CD4-positive, alpha-beta T cell treated with Interleukin-15 for 1 hour (primary cell): ENCODE data around the gene KCNK2.

Experiments used
- DNase-seq: peaks from one replicate; pipeline ENCODE4 v3.0.0-alpha.2; 2020

The KCNK2 gene

DNA sequence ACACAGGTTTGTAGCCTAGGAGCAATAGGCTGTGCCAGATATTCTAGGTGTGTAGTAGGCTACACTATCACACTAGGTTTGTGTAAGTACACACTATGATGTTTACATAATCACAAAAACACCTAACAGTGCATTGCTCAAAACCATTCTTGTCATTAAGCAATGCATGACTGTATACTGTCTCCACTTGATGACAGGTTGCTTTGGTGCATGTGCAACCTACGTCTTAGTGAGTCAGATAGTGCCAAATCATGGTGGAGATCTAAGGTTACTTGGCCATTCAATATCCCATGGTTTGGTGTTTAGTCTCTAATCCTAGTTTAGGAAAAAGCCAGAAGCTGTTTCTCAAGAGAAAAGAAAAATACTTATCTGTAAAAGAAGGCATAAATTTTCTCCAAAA lies 181.1 kb downstream of the KCNK2 start:
- no peak for DNase-seq

DNA sequence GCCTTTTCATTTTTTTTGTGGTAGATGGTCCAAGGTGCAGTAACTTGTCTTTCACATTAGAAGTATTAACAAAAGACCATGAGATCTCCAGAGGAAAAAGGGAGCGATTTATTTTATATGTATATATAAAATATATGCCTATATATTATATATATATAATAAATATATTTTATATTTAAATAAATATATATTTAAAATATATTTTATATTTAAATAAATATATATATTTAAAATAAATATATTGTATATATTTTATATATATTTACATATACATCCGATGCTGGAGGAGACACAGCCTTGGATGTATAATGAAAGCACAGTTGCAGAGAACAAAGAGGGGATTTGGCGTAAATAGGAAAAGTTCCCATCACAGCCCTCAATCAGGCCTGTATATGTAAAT lies 182.1 kb downstream of the KCNK2 start:
- DNase-seq, result no peak

DNA sequence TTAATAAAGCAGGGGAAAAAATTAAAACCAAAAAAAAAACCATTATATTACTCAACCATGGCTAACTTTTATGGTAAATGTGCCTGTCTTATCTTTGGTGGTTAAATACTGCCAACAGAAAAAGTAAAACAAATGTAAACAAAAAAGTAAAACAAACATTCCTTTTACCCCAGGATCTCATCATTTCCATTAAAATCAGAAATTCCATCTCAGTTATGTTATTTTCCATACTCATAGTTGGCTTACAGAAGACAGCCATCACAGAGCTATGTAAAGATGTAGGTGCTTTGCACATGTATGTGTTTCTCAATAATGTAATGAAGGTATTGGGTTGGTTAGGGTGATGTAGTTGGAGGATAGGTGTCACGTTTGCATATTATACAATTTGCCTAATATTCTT lies 185.0 kb downstream of the KCNK2 start:
- DNase-seq, result no peak

DNA sequence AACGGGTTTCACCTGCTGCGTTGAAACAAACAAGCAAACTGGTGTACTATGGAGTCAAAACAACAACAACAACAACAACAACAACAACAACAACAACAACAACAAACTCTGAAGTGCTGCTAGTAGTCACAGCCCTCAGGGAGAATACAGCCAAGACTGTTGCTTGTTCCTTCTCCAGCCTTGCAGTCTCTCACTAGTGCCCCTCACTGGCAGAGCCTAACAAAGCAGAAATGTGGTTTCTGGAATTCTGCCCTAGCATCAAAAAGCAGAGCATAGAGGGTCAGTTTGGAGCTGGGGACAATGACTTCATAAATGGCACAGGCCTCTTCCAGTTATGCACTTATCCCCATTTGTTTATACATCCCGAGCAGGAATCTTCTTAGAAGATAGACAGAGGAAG lies 187.4 kb downstream of the KCNK2 start:
- DNase-seq, result no peak

DNA sequence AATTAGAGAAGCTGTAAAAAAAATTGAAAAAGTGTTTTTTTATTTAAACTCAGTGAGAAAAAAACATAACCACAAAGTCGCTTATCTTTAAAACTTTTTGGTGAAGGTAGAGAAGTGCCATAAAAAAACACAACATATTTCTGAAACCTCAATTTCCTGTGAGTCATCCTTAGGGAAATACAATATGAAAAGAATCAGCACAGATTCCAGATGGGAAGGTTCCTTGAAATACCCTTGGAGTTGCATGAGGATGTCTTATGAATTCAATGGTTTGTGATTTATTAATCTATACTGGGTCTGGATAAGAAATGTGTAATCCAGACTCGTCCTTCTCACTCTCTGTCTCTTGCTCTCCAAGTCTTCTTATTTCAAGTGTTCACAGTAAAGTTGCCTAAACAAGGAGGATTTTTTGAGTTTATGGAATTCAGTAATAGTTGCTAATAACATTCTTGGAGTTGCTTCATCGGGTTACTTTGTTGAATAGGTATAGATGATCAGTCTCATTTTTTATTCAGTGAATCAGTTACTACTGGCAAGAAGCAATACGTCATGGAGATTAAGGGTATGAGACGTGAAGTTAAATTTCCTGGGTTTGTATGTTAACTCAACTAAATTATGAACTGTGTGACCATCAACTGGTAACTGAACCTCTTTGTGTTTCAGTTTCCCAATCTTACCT lies 191.4 kb downstream of the KCNK2 start:
- no peak for DNase-seq

DNA sequence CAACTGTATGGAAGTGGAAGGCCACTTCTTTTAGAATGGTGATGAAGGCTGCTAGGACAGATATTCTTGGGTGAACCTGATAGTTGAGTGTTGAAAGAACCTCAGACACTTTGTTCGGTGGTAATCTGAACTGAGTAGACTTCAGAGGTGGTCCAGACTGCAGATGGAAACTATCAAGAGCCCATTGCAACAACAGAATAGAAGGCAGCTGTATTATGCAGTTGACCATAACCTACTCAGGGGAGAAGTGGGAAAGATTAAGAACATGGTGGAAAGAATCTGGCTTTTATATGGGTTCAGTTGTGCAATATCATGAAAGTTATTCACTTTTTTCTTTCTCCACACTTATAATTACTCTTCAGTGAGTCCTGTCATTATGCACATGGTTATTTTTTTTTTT lies 194.0 kb downstream of the KCNK2 start:
- DNase-seq, result no peak

DNA sequence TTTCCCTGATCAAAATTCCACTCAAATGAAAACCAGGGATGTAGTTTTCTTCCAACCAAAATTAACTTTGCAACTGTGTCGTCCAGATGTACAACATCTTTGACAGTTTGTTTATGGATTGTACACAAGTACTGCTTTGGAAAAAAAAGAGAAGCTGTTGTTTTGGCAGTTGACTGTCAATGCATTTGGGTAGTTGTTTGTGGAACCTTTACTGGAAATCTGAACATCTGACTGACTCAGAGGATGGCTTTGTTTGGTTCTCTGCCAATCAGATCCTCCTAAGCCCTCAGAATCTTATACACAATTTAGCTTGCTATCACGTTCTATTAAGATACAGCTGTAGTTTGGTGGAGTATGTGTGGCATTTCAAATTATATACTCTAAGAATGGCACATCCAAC lies 195.0 kb downstream of the KCNK2 start:
- no peak for DNase-seq

DNA sequence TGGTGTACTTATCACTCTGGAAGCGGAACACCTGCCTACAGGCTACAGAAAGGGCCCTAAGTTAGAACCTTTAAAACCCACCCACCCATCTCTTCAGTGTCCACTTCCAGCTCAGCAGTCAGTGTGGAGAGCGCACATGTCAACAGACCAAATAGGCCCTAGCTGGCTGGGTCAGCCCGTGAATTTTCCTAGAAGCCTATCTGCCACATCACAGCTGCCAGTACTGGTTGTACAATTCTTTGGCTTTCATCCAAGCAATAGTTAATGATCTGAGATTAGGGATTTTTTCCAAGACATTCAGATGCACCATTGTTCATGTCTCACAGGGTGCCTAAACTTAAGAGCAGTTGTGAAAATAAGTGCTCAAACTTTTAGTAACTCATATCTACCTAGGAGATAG lies 197.1 kb downstream of the KCNK2 start:
- no peak for DNase-seq

DNA sequence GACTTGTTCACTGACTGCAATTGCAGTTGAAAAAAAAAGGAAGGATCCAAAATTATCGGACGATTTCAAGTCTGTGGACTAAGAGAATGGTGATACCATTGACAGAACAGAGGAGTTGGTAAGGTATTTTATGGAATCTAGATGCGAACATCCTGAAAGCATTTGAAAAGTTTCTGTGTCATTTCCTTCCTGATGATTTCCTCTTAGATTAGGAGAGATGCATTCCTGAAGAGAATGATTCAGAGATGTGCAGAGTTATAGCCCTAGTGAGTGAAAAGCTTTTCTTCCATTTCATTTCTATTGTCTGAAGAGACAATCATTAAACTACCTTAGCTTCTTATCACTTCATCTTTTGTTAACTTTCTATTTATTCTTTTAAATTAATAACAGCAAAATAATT lies 200.0 kb downstream of the KCNK2 start:
- DNase-seq, result no peak

DNA sequence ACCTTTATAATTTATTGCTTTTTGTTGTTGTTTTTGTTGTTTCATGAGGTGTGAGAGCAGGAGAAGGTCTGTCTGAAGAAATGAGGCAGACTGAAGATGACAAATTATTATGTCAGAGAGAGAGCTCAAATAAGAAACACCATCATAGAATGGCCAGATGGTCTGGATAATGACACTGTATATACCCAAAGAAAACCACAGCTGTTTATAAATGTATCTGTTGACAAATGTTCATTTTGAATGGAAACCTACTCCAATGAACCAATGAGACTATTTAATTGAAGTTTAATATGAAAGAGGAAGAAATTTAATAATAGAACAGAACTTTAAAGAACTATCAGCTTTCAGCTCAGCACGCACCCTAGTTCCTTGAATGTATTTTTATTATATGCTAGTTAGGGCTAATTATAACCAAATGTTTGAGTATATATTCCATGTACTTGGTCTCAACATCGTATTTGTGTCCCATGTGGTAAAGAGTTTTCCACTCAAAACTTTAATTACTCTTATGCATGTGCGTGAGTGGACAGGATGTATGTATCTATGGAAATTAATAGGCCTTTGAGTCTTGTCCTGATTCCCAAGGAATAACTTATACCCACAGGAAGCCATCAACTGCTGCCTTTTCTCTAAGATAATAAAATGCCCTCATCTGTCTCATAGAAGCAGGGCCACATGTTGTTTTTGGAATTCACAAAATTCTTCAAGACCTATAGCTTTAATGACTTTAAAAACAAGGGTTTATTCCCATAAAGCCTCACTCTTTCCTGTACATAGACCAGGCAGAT lies 202.7 kb downstream of the KCNK2 start:
- DNase-seq, result no peak
